Karpas-422 (cell line): ENCODE results near the gene HIP1R. TPM values are rescaled to one million over a fixed set of nuclear protein-coding genes. Genes with fewer than 3 reads are reported as not detected.
"Not testable (repeated sequence)": the region's sequence is repeated elsewhere in the genome, so short reads cannot be mapped to it uniquely, and the experiment has no call there.

Experiments
- DNase-seq: peaks from one replicate; pipeline ENCODE4 v3.0.0-alpha.2; 2015
- H2AFZ ChIP-seq: fragments of 200-600 bp; sonication (generic); 2 replicates; pipeline ENCODE4 v1.6.1; 2014; ENCODE audit warnings: antibody characterized with exemption, low read length, mixed read lengths
- H3K27ac ChIP-seq: fragments of 200-600 bp; sonication (generic); 2 replicates; pipeline ENCODE4 v1.5.1; 2014; ENCODE audit warnings: mild to moderate bottlenecking, low read length, moderate library complexity
- H3K27me3 ChIP-seq: fragments of 200-600 bp; sonication (generic); 2 replicates; pipeline ENCODE4 v1.6.1; 2014; ENCODE audit warnings: low read length, mixed read lengths
- H3K36me3 ChIP-seq: fragments of 200-600 bp; sonication (generic); 2 replicates; pipeline ENCODE4 v1.6.1; 2014; ENCODE audit warnings: low read length, mixed read lengths; ENCODE audit not compliant: insufficient read depth
- H3K4me1 ChIP-seq: fragments of 200-600 bp; sonication (generic); 2 replicates; pipeline ENCODE4 v1.6.1; 2014; ENCODE audit warnings: mild to moderate bottlenecking, low read length, mixed read lengths
- H3K4me2 ChIP-seq: fragments of 200-600 bp; sonication (generic); 2 replicates; pipeline ENCODE4 v1.6.1; 2014; ENCODE audit warnings: low read length, low read depth, mild to moderate bottlenecking; ENCODE audit not compliant: poor library complexity, severe bottlenecking
- H3K4me3 ChIP-seq: fragments of 200-600 bp; sonication (generic); 2 replicates; pipeline ENCODE4 v1.5.1; 2014; ENCODE audit warnings: mild to moderate bottlenecking, antibody characterized with exemption, low read length, mixed read lengths
- H3K79me2 ChIP-seq: fragments of 200-600 bp; sonication (generic); 2 replicates; pipeline ENCODE4 v1.6.1; 2014; ENCODE audit warnings: mild to moderate bottlenecking, low read length, mixed read lengths
- H3K9ac ChIP-seq: fragments of 200-600 bp; sonication (generic); 2 replicates; pipeline ENCODE4 v1.6.0; 2014; ENCODE audit warnings: low read length
- H3K9me2 ChIP-seq: fragments of 200-600 bp; sonication (generic), shearing (Covaris generic); replicated peaks from 2 replicates; pipeline ENCODE4 v1.6.0; 2014; ENCODE audit warnings: mild to moderate bottlenecking, low read length, moderate library complexity; ENCODE audit not compliant: insufficient read depth
- H3K9me3 ChIP-seq: fragments of 300-700, 200-600 bp; sonication (generic); 2 replicates; pipeline ENCODE4 v1.6.1; 2014; ENCODE audit warnings: low read length, mixed read lengths
- H4K20me1 ChIP-seq: fragments of 200-600 bp; sonication (generic); 2 replicates; pipeline ENCODE4 v1.6.1; 2014; ENCODE audit warnings: mild to moderate bottlenecking, antibody characterized with exemption, low read length, low read depth; ENCODE audit not compliant: insufficient read depth
- total RNA-seq: library from RNA; depleted of rRNA; stranded (reverse); fragments of >200 nt; shearing (Covaris generic); gene quantifications from 2 replicates; pipeline ENCODE4 v1.2.3, GENCODE V29; 2014; ENCODE audit warnings: low replicate concordance

Gene HIP1R
- total RNA-seq, 1 experiment from 2014 or later: 19.4 TPM

- Histone ChIP-seq H2AFZ (no peak overlapping the region), H4K20me1 (no peaks in the 10 kb centered on the region), H3K4me1 (peaks cover 22% of the 10 kb centered on the region), H3K27ac (no peak overlapping the region), H3K27me3 (no peaks in the 10 kb centered on the region), H3K9me2 (no peaks in the 10 kb centered on the region), H3K79me2 (no peaks in the 10 kb centered on the region), H3K9ac (no peak overlapping the region), H3K4me2 (no peak overlapping the region), H3K9me3 (no peaks in the 10 kb centered on the region), H3K4me3 (no peak overlapping the region), H3K36me3 (no peaks in the 10 kb centered on the region)
- no peak for DNase-seq
Measured at GRCh38 chr12:122886851-122887818, 51.9 kb downstream of the HIP1R start.

- Histone ChIP-seq H3K9me2 (no peaks in the 10 kb centered on the region), H4K20me1 (no peaks in the 10 kb centered on the region)
Measured at GRCh38 chr12:122887819-122888212, 52.6 kb downstream of the HIP1R start.

GRCh38 chr12:122888232-122888752, 53.0 kb downstream of the HIP1R start:
- H3K79me2 ChIP-seq: no peaks in the 10 kb centered on the region
- no peaks in the 10 kb centered on the region for H4K20me1 ChIP-seq
- no peak overlapping the region for H3K4me3 ChIP-seq
- H3K27ac ChIP-seq: no peak overlapping the region
- H3K27me3 ChIP-seq: no peaks in the 10 kb centered on the region
- no peak overlapping the region for H3K4me2 ChIP-seq
- no peaks in the 10 kb centered on the region for H3K36me3 ChIP-seq
- no peak overlapping the region for H2AFZ ChIP-seq
- DNase-seq: no peak
- H3K9me3 ChIP-seq: no peaks in the 10 kb centered on the region
- no peak overlapping the region for H3K9ac ChIP-seq
- no peaks in the 10 kb centered on the region for H3K9me2 ChIP-seq
- peaks cover 22% of the 10 kb centered on the region for H3K4me1 ChIP-seq

More at GRCh38 chr12:122887819-122888212, 52.6 kb downstream of the HIP1R start:
- H3K4me1 ChIP-seq: peaks cover 22% of the 10 kb centered on the region
- no peak overlapping the region for H3K9ac ChIP-seq
- H3K79me2 ChIP-seq: no peaks in the 10 kb centered on the region
- H3K4me2 ChIP-seq: no peak overlapping the region
- no peak overlapping the region for H3K4me3 ChIP-seq
- no peak overlapping the region for H3K27ac ChIP-seq
- H2AFZ ChIP-seq: no peak overlapping the region
- no peaks in the 10 kb centered on the region for H3K27me3 ChIP-seq
- H3K36me3 ChIP-seq: no peaks in the 10 kb centered on the region
- DNase-seq: no peak
- no peaks in the 10 kb centered on the region for H3K9me3 ChIP-seq

GRCh38 chr12:122889761-122890520, 54.7 kb downstream of the HIP1R start:
- no peak overlapping the region for H3K9ac ChIP-seq
- no peaks in the 10 kb centered on the region for H3K79me2 ChIP-seq
- H4K20me1 ChIP-seq: no peaks in the 10 kb centered on the region
- no peak overlapping the region for H3K27ac ChIP-seq
- H3K36me3 ChIP-seq: no peaks in the 10 kb centered on the region
- no peak overlapping the region for H3K4me2 ChIP-seq
- H3K9me2 ChIP-seq: no peaks in the 10 kb centered on the region
- H3K27me3 ChIP-seq: no peaks in the 10 kb centered on the region
- H3K9me3 ChIP-seq: no peaks in the 10 kb centered on the region
- no peak overlapping the region for H3K4me3 ChIP-seq
- no peak for DNase-seq
- no peak overlapping the region for H2AFZ ChIP-seq
- peaks cover 22% of the 10 kb centered on the region for H3K4me1 ChIP-seq

- no peak for DNase-seq
- Histone ChIP-seq H3K9me2 (no peaks in the 10 kb centered on the region), H3K4me3 (no peak overlapping the region), H3K9me3 (no peaks in the 10 kb centered on the region), H3K27ac (no peak overlapping the region), H3K79me2 (no peaks in the 10 kb centered on the region), H2AFZ (no peak overlapping the region), H4K20me1 (no peaks in the 10 kb centered on the region), H3K4me2 (no peak overlapping the region), H3K36me3 (no peaks in the 10 kb centered on the region), H3K9ac (no peak overlapping the region), H3K4me1 (peaks cover 22% of the 10 kb centered on the region), H3K27me3 (no peaks in the 10 kb centered on the region)
Measured at GRCh38 chr12:122891661-122892525, 56.6 kb downstream of the HIP1R start.

DNA sequence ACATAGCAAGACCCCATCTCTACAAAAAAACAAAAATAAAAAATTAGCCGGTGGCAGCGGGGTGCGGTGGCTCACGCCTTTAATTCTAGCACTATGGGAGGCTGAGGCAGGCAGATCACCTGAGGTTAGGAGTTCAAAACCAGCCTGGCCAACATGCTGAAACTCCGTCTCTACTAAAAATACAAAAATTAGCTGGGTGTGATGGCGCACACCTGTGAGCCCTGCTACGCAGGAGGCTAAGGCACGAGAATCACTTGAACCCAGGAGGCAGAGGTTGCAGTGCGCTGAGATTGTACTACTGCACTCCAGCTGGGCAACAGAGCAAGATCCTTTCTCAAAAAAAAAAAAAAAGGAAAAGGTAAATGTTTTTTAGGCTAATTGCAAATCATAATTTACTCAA, 57.5 kb downstream of the HIP1R start:
- H3K4me1 ChIP-seq: peaks cover 16% of the 10 kb centered on the region
- not testable (repeated sequence) for H3K79me2 ChIP-seq, H3K4me2 ChIP-seq, H3K27me3 ChIP-seq, H3K9ac ChIP-seq, H3K9me3 ChIP-seq, H3K4me3 ChIP-seq, H3K36me3 ChIP-seq, DNase-seq, H3K9me2 ChIP-seq, H3K27ac ChIP-seq, H4K20me1 ChIP-seq, H2AFZ ChIP-seq

DNA sequence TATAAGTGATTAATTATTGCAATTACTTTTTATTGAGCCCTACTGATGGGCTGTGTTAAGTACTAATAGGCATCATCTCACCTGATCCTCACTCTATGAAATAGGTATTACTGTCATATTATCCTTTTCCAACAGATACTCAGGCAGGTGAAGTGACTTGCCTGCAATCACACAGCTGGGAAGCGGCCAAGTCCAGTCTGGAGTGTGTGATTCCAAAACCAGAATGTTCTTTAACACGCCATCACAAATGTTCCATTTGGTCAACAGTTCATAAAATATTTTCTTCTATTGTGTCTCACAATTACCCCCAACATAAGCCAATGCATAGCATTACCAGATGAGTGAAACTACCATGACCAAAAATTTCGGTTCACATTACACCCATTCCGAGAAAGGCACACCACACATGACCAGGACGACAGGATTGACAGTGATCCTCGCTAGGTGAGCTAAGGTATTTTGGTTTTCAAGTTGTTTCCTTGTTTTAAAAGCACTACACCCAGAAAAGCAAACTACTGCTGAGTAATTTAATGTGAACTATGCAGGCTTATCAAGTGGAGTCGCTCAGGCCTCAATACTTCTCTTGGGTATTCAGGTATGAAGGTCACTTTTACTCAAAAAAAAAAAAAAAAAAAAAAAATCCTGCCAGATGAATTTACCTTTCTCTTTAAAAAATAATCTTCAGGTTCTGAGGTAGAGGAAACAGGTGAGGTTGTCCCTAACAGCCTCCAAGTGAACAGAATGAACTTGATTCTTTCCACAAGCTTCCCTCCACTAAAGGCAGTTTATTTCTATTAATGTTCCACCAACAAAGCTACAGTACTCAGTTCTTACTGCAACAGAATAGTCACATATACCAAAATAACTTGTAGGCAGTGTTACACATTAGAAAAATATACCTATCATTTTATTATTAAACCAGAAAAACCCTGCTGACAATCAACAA, 58.2 kb downstream of the HIP1R start:
- peaks cover 15% of the 10 kb centered on the region for H3K4me1 ChIP-seq
- no peak overlapping the region for H3K9ac ChIP-seq
- no peak overlapping the region for H3K27ac ChIP-seq

More for the DNA sequence above, 58.2 kb downstream of the HIP1R start:
- no peaks in the 10 kb centered on the region for H3K27me3 ChIP-seq
- no peak overlapping the region for H3K4me3 ChIP-seq
- DNase-seq: no peak
- no peaks in the 10 kb centered on the region for H4K20me1 ChIP-seq
- no peak overlapping the region for H2AFZ ChIP-seq
- no peaks in the 10 kb centered on the region for H3K36me3 ChIP-seq
- H3K9me2 ChIP-seq: no peaks in the 10 kb centered on the region
- no peaks in the 10 kb centered on the region for H3K9me3 ChIP-seq
- H3K79me2 ChIP-seq: no peaks in the 10 kb centered on the region
- no peak overlapping the region for H3K4me2 ChIP-seq
